ENCODE measurements around the gene FRAS1. TPM values are rescaled to one million over a fixed set of nuclear protein-coding genes. Genes with fewer than 3 reads are reported as not detected.
"Not testable (repeated sequence)": the region's sequence is repeated elsewhere in the genome, so short reads cannot be mapped to it uniquely, and the experiment has no call there.

FRAS1 gene
- total RNA-seq, 4 donors from 2014 or later: 3.2 to 4.1 (median 3.4) TPM

- Histone ChIP-seq H3K36me3 (no peaks in the 10 kb centered on the region), H3K27ac (no peak overlapping the region), H3K27me3 (no peaks in the 10 kb centered on the region), H3K4me3 (no peak overlapping the region), H3K9me3 (no peaks in the 10 kb centered on the region), H3K4me1 (no peaks in the 10 kb centered on the region)
- TF ChIP-seq POLR2A (IDR thresholded peaks at IDR 0.05): no peak
- TF ChIP-seq, protein P1, sequence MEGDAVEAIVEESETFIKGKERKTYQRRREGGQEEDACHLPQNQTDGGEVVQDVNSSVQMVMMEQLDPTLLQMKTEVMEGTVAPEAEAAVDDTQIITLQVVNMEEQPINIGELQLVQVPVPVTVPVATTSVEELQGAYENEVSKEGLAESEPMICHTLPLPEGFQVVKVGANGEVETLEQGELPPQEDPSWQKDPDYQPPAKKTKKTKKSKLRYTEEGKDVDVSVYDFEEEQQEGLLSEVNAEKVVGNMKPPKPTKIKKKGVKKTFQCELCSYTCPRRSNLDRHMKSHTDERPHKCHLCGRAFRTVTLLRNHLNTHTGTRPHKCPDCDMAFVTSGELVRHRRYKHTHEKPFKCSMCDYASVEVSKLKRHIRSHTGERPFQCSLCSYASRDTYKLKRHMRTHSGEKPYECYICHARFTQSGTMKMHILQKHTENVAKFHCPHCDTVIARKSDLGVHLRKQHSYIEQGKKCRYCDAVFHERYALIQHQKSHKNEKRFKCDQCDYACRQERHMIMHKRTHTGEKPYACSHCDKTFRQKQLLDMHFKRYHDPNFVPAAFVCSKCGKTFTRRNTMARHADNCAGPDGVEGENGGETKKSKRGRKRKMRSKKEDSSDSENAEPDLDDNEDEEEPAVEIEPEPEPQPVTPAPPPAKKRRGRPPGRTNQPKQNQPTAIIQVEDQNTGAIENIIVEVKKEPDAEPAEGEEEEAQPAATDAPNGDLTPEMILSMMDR (IDR thresholded peaks at IDR 0.05): no peak
- no peak for DNase-seq
Observed at GRCh38 chr4:78247536-78248285, 190.6 kb downstream of the FRAS1 start.

GRCh38 chr4:78250500-78250899, 193.4 kb downstream of the FRAS1 start:
- TF ChIP-seq POLR2A (IDR thresholded peaks at IDR 0.05): no peak
- TF ChIP-seq, protein P1 (IDR thresholded peaks at IDR 0.05): no peak
- Histone ChIP-seq H3K4me1 (no peaks in the 10 kb centered on the region), H3K27ac (no peak overlapping the region), H3K36me3 (no peaks in the 10 kb centered on the region), H3K4me3 (no peak overlapping the region), H3K27me3 (no peaks in the 10 kb centered on the region), H3K9me3 (no peaks in the 10 kb centered on the region)
- DNase-seq: no peak

- H3K4me1 ChIP-seq, H3K4me3 ChIP-seq, H3K27me3 ChIP-seq, DNase-seq, H3K9me3 ChIP-seq, H3K27ac ChIP-seq, H3K36me3 ChIP-seq: not testable (repeated sequence)
Observed at GRCh38 chr4:78252773-78253172, 195.7 kb downstream of the FRAS1 start.

- no peak for TF ChIP-seq POLR2A (IDR thresholded peaks at IDR 0.05)
- TF ChIP-seq, protein P1 (IDR thresholded peaks at IDR 0.05): no peak
- Histone ChIP-seq H3K27me3 (no peaks in the 10 kb centered on the region), H3K4me3 (no peak overlapping the region), H3K27ac (no peak overlapping the region), H3K4me1 (no peaks in the 10 kb centered on the region), H3K9me3 (no peaks in the 10 kb centered on the region), H3K36me3 (no peaks in the 10 kb centered on the region)
- no peak for DNase-seq
Observed at GRCh38 chr4:78254893-78255292, 197.8 kb downstream of the FRAS1 start.

DNA sequence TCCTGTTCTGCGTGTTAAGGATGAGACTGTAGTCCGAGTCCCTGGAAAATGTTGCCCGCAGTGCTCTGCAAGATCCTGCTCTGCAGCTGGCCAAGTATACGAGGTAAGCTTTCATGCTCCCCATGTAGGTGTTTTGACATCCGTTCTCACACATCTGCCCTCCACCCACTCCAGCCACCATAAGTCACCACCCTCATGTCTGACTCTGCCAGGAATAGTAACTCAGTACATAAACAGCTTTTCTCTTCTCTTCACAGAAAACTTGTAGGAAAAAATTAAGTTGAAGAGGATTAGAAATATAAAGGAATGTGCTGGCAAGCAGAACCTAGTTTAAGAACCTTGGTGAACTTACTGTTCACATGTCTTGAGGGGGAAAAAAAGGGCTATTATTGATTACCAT, 207.9 kb downstream of the FRAS1 start:
- Histone ChIP-seq H3K4me3 (no peak overlapping the region), H3K9me3 (no peaks in the 10 kb centered on the region), H3K27me3 (no peaks in the 10 kb centered on the region), H3K36me3 (no peaks in the 10 kb centered on the region), H3K27ac (no peak overlapping the region), H3K4me1 (no peaks in the 10 kb centered on the region)
- TF ChIP-seq, protein P1 (IDR thresholded peaks at IDR 0.05): no peak
- no peak for TF ChIP-seq POLR2A (IDR thresholded peaks at IDR 0.05)
- no peak for DNase-seq

- H3K4me3 ChIP-seq: no peak overlapping the region
- no peaks in the 10 kb centered on the region for H3K36me3 ChIP-seq
- no peaks in the 10 kb centered on the region for H3K4me1 ChIP-seq
- DNase-seq: no peak
- no peaks in the 10 kb centered on the region for H3K27me3 ChIP-seq
- no peak overlapping the region for H3K27ac ChIP-seq
- TF ChIP-seq, protein P1 (IDR thresholded peaks at IDR 0.05): no peak
- no peak for TF ChIP-seq POLR2A (IDR thresholded peaks at IDR 0.05)
- H3K9me3 ChIP-seq: no peaks in the 10 kb centered on the region
Observed at GRCh38 chr4:78267790-78268189, 210.7 kb downstream of the FRAS1 start.

All from Peyer's patch (tissue), 4 donors.